Panc1 (cell line): ENCODE results near the gene COL11A1.

Experiments
- POLR2AphosphoS5 ChIP-seq: IDR thresholded peaks from 2 replicates; pipeline ENCODE4 v1.6.1; 2012; ENCODE audit warnings: mild to moderate bottlenecking, low read depth, low read length, moderate library complexity
- SIN3A ChIP-seq: IDR thresholded peaks from 2 replicates; pipeline ENCODE4 v1.6.1; 2012; ENCODE audit warnings: low read depth, mild to moderate bottlenecking, low read length, moderate library complexity, borderline replicate concordance; ENCODE audit not compliant: insufficient read depth
- TF ChIP-seq, protein P1 (sequence below): fragments of 450-650 bp; IDR thresholded peaks from 2 replicates; pipeline ENCODE4 v1.5.1; 2017; ENCODE audit warnings: mild to moderate bottlenecking
- TF ChIP-seq, protein P2 (sequence below), 2 experiments: IDR thresholded peaks; 2 replicates each; pipeline ENCODE4 v1.6.1; 2011 to 2012; ENCODE audit warnings: low read depth in 2 of 2, control low read depth in 1 of 2, low read length in 1 of 2, mild to moderate bottlenecking in 1 of 2, moderate library complexity in 1 of 2; ENCODE audit not compliant: insufficient read depth in 1 of 2

- TF ChIP-seq, protein P1, sequence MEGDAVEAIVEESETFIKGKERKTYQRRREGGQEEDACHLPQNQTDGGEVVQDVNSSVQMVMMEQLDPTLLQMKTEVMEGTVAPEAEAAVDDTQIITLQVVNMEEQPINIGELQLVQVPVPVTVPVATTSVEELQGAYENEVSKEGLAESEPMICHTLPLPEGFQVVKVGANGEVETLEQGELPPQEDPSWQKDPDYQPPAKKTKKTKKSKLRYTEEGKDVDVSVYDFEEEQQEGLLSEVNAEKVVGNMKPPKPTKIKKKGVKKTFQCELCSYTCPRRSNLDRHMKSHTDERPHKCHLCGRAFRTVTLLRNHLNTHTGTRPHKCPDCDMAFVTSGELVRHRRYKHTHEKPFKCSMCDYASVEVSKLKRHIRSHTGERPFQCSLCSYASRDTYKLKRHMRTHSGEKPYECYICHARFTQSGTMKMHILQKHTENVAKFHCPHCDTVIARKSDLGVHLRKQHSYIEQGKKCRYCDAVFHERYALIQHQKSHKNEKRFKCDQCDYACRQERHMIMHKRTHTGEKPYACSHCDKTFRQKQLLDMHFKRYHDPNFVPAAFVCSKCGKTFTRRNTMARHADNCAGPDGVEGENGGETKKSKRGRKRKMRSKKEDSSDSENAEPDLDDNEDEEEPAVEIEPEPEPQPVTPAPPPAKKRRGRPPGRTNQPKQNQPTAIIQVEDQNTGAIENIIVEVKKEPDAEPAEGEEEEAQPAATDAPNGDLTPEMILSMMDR = no peak
- TF ChIP-seq SIN3A (no peak), POLR2AphosphoS5 (no peak)
- TF ChIP-seq, protein P2, sequence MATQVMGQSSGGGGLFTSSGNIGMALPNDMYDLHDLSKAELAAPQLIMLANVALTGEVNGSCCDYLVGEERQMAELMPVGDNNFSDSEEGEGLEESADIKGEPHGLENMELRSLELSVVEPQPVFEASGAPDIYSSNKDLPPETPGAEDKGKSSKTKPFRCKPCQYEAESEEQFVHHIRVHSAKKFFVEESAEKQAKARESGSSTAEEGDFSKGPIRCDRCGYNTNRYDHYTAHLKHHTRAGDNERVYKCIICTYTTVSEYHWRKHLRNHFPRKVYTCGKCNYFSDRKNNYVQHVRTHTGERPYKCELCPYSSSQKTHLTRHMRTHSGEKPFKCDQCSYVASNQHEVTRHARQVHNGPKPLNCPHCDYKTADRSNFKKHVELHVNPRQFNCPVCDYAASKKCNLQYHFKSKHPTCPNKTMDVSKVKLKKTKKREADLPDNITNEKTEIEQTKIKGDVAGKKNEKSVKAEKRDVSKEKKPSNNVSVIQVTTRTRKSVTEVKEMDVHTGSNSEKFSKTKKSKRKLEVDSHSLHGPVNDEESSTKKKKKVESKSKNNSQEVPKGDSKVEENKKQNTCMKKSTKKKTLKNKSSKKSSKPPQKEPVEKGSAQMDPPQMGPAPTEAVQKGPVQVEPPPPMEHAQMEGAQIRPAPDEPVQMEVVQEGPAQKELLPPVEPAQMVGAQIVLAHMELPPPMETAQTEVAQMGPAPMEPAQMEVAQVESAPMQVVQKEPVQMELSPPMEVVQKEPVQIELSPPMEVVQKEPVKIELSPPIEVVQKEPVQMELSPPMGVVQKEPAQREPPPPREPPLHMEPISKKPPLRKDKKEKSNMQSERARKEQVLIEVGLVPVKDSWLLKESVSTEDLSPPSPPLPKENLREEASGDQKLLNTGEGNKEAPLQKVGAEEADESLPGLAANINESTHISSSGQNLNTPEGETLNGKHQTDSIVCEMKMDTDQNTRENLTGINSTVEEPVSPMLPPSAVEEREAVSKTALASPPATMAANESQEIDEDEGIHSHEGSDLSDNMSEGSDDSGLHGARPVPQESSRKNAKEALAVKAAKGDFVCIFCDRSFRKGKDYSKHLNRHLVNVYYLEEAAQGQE (IDR thresholded peaks at IDR 0.05; ENCODE audit: insufficient read depth in 1 of 2, low read depth in 2 of 2, low read length in 1 of 2) = no peak
These were observed 140.5 kb downstream of the COL11A1 start for GRCh38 chr1:102967786-102968185.
